GM23338 (cell line): ENCODE data around the gene NLGN1. TPM values are rescaled to one million over a fixed set of nuclear protein-coding genes. Genes with fewer than 3 reads are reported as not detected.

Experiments
- ATAC-seq: fragments of 200-7000 bp; cut with Tn5 transposase; 3 replicates; pipeline ENCODE4 v1.9.1; 2020
- DNase-seq: peaks from one replicate; pipeline ENCODE4 v3.0.0-alpha.2; 2015; ENCODE audit warnings: low spot score
- H2AFZ ChIP-seq: fragments of 200-600 bp; sonication (generic); 2 replicates; pipeline ENCODE4 v1.8.0; 2016; ENCODE audit warnings: antibody characterized with exemption, mild to moderate bottlenecking, moderate library complexity
- H3F3A ChIP-seq: fragments of 200-600 bp; sonication (generic); replicated peaks from 2 replicates; pipeline ENCODE4 v1.8.0; 2017; ENCODE audit warnings: antibody characterized with exemption, mixed run types, low read depth
- H3K27ac ChIP-seq: fragments of 200-600 bp; sonication (generic); 2 replicates; pipeline ENCODE4 v1.6.1; 2016; ENCODE audit warnings: low read depth
- H3K27me3 ChIP-seq: fragments of 200-600 bp; sonication (generic); 2 replicates; pipeline ENCODE4 v1.8.0; 2016; ENCODE audit warnings: mild to moderate bottlenecking, mixed run types, moderate library complexity; ENCODE audit not compliant: insufficient read depth
- H3K36me3 ChIP-seq: fragments of 200-600 bp; sonication (generic); 2 replicates; pipeline ENCODE4 v1.8.0; 2016; ENCODE audit warnings: mild to moderate bottlenecking; ENCODE audit not compliant: insufficient read depth
- H3K4me1 ChIP-seq: fragments of 200-600 bp; sonication (generic); 2 replicates; pipeline ENCODE4 v1.8.0; 2016; ENCODE audit warnings: mild to moderate bottlenecking, moderate library complexity; ENCODE audit not compliant: insufficient read depth
- H3K4me2 ChIP-seq: fragments of 200-600 bp; sonication (generic); 2 replicates; pipeline ENCODE4 v1.7.1; 2017; ENCODE audit warnings: mixed run types
- H3K4me3 ChIP-seq: fragments of 200-600 bp; sonication (generic); 2 replicates; pipeline ENCODE4 v1.6.1; 2016; ENCODE audit warnings: mixed run types
- H3K79me2 ChIP-seq: fragments of 200-600 bp; sonication (generic); replicated peaks from 2 replicates; pipeline ENCODE4 v1.8.0; 2017; ENCODE audit warnings: mild to moderate bottlenecking; ENCODE audit not compliant: insufficient read depth
- H3K9me2 ChIP-seq: fragments of 200-600 bp; sonication (generic); 2 replicates; pipeline ENCODE4 v1.8.0; 2017; ENCODE audit not compliant: insufficient read depth
- H4K20me1 ChIP-seq: fragments of 200-600 bp; sonication (generic); replicated peaks from 2 replicates; pipeline ENCODE4 v1.8.0; 2017; ENCODE audit warnings: mild to moderate bottlenecking; ENCODE audit not compliant: insufficient read depth
- H3K27ac Mint-ChIP-seq: 2 replicates; pipeline ENCODE4 v1.8.0; 2020; ENCODE audit warnings: inconsistent platforms, mild to moderate bottlenecking, moderate library complexity, mixed read lengths
- H3K27me3 Mint-ChIP-seq: 3 replicates; pipeline ENCODE4 v1.8.0; 2022; ENCODE audit warnings: low read depth, mild to moderate bottlenecking, moderate library complexity, mixed read lengths, inconsistent platforms; ENCODE audit not compliant: insufficient read depth, poor library complexity
- H3K36me3 Mint-ChIP-seq: 3 replicates; pipeline ENCODE4 v1.8.0; 2021; ENCODE audit warnings: low read depth, mild to moderate bottlenecking, inconsistent platforms, moderate library complexity, mixed read lengths
- H3K4me1 Mint-ChIP-seq: 3 replicates; pipeline ENCODE4 v1.8.0; 2020; ENCODE audit warnings: mild to moderate bottlenecking, inconsistent platforms, mixed read lengths
- H3K4me3 Mint-ChIP-seq: 3 replicates; pipeline ENCODE4 v1.8.0; 2021; ENCODE audit warnings: moderate library complexity, mild to moderate bottlenecking, inconsistent platforms, mixed read lengths
- H3K9me3 Mint-ChIP-seq: 3 replicates; pipeline ENCODE4 v1.8.0; 2020; ENCODE audit warnings: moderate library complexity, mild to moderate bottlenecking, inconsistent platforms, mixed read lengths
- JUNB ChIP-seq: IDR thresholded peaks from one replicate; pipeline ENCODE4 v1.6.1; 2016; ENCODE audit warnings: antibody characterized with exemption; ENCODE audit not compliant: unreplicated experiment
- NANOG ChIP-seq: IDR thresholded peaks from 2 replicates; pipeline ENCODE4 v1.6.1; 2016; ENCODE audit warnings: antibody characterized with exemption, borderline replicate concordance
- POLR2AphosphoS5 ChIP-seq: IDR thresholded peaks from 2 replicates; pipeline ENCODE4 v1.6.1; 2016; ENCODE audit warnings: antibody characterized with exemption, low read depth
- STAT1 ChIP-seq: IDR thresholded peaks from one replicate; pipeline ENCODE4 v1.6.1; 2016; ENCODE audit warnings: antibody characterized with exemption; ENCODE audit not compliant: unreplicated experiment
- ZNF114 ChIP-seq: fragments of 250-450 bp; sonication (Bioruptor Pico); IDR thresholded peaks from 2 replicates; pipeline ENCODE4 v1.5.0; 2020; ENCODE audit warnings: mild to moderate bottlenecking, moderate library complexity
- ZNF331 ChIP-seq: fragments of 250-450 bp; sonication (Bioruptor Pico); IDR thresholded peaks from 2 replicates; pipeline ENCODE4 v1.5.0; 2020; ENCODE audit warnings: low read depth, mild to moderate bottlenecking, moderate library complexity
- polyA plus RNA-seq: library from polyadenylated mRNA; unstranded; fragments of >200 nt; fragmentation: Nextera tagmentation; extraction: Ambion mirVana; gene quantifications from 2 replicates; pipeline ENCODE4 v1.2.1, GENCODE V29; 2016
- total RNA-seq: library from RNA; depleted of rRNA; stranded (reverse); fragments of >200 nt; shearing (Covaris generic); gene quantifications from 2 replicates; pipeline ENCODE4 v1.2.3, GENCODE V29; 2014
- TF ChIP-seq, protein P1 (sequence below): IDR thresholded peaks from one replicate; pipeline ENCODE4 v1.6.1; 2018; ENCODE audit warnings: antibody characterized with exemption; ENCODE audit not compliant: unreplicated experiment
- TF ChIP-seq, protein P2 (sequence below): IDR thresholded peaks from 2 replicates; pipeline ENCODE4 v1.6.1; 2016; ENCODE audit warnings: antibody characterized with exemption
- TF ChIP-seq, protein P3 (sequence below), 2 experiments: fragments of 200-600 bp in 1 of 2; sonication (generic) in 1 of 2; conservative IDR thresholded peaks; 2 replicates each; pipeline versions ENCODE4 v1.5.1 to v1.6.1; 2016 to 2017; ENCODE audit warnings: antibody characterized with exemption in 2 of 2, low read depth in 2 of 2, mild to moderate bottlenecking in 2 of 2, moderate library complexity in 1 of 2

The NLGN1 gene
- total and polyA plus RNA-seq, 2 experiments from 2014 or later: 6.5 to 18.6 TPM

DNA sequence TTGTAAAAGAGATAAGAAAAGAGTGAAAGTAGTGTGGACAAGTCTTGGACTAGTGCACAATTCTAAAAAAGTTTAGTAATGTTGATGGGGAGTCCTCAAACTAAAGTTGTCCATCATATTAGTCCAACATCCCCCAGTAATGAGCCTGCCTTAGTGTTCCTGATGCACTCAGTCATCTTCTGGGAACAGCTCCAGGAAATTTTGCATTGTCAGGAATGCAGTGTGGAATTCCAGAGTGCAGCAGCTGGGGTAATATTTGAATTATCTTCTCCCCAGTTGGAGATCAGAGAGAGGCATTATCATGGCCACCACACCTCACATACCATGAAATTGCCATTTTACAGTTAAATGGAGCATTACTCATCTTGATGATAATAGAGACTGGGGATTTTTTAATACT lies 932.8 kb downstream of the NLGN1 start (continued):
- TF ChIP-seq, protein P1, sequence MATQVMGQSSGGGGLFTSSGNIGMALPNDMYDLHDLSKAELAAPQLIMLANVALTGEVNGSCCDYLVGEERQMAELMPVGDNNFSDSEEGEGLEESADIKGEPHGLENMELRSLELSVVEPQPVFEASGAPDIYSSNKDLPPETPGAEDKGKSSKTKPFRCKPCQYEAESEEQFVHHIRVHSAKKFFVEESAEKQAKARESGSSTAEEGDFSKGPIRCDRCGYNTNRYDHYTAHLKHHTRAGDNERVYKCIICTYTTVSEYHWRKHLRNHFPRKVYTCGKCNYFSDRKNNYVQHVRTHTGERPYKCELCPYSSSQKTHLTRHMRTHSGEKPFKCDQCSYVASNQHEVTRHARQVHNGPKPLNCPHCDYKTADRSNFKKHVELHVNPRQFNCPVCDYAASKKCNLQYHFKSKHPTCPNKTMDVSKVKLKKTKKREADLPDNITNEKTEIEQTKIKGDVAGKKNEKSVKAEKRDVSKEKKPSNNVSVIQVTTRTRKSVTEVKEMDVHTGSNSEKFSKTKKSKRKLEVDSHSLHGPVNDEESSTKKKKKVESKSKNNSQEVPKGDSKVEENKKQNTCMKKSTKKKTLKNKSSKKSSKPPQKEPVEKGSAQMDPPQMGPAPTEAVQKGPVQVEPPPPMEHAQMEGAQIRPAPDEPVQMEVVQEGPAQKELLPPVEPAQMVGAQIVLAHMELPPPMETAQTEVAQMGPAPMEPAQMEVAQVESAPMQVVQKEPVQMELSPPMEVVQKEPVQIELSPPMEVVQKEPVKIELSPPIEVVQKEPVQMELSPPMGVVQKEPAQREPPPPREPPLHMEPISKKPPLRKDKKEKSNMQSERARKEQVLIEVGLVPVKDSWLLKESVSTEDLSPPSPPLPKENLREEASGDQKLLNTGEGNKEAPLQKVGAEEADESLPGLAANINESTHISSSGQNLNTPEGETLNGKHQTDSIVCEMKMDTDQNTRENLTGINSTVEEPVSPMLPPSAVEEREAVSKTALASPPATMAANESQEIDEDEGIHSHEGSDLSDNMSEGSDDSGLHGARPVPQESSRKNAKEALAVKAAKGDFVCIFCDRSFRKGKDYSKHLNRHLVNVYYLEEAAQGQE: no peak
- TF ChIP-seq, protein P2, sequence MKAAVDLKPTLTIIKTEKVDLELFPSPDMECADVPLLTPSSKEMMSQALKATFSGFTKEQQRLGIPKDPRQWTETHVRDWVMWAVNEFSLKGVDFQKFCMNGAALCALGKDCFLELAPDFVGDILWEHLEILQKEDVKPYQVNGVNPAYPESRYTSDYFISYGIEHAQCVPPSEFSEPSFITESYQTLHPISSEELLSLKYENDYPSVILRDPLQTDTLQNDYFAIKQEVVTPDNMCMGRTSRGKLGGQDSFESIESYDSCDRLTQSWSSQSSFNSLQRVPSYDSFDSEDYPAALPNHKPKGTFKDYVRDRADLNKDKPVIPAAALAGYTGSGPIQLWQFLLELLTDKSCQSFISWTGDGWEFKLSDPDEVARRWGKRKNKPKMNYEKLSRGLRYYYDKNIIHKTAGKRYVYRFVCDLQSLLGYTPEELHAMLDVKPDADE: no peak
- no peak for TF ChIP-seq NANOG

DNA sequence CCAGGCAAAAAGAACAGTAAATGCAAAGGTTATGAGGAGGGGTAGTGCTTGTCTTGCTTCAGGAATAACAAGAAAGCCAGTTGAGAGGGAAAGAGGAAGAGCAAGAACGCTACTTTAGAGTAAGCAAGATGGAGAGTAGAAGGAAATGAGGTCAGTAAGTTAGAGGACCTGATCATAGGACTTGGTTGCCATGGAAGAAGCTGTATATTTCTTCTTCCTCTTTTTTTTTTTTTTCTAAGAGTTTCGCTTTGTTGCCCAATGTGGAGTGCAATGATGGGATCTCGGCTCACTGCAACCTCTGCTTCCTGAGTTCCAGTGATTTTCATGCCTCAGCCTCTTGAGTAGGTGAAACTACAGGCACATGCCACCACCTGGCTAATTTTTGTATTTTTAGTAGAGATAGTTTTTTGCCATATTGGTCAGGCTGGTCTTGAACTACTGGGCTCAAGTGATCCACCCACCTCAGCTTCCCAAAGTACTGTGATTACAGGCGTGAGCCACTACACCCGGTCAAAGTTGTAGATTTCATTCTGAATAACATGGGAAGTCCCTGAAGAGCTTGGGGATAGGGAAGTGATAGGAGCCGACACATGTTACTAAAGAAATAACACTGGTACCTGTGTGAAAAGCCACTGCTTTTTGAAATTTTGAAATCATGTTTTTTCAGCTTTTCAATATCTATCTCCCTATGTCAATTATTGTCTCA lies 933.7 kb downstream of the NLGN1 start:
- no peak for ATAC-seq
- Histone ChIP-seq H3K27ac (no peak overlapping the region), H3K4me3 (no peak overlapping the region), H3K36me3 (no peaks in the 10 kb centered on the region), H3K4me2 (no peak overlapping the region), H3F3A (no peaks in the 10 kb centered on the region), H2AFZ (no peak overlapping the region), H3K9me2 (0 out of 2 replicates have a peak, but pooled peaks cover 6% of the 10 kb centered on the region), H4K20me1 (no peaks in the 10 kb centered on the region), H3K79me2 (no peaks in the 10 kb centered on the region), H3K4me1 (peaks cover 11% of the 10 kb centered on the region; the same call in 1 of the 2 replicates), H3K27me3 (no peaks in the 10 kb centered on the region)
- no peak for TF ChIP-seq JUNB
- Mint-ChIP-seq H3K4me1 (peaks cover 18% of the 10 kb centered on the region), H3K36me3 (no peaks in the 10 kb centered on the region), H3K27ac (no peak overlapping the region), H3K9me3 (no peaks in the 10 kb centered on the region), H3K4me3 (no peak overlapping the region), H3K27me3 (no peaks in the 10 kb centered on the region)
- no peak for DNase-seq

GRCh38 chr3:174332391-174332790 lies 934.8 kb downstream of the NLGN1 start:
- H3K4me1 Mint-ChIP-seq: peaks cover 14% of the 10 kb centered on the region
- Histone ChIP-seq H3K27ac (no peak overlapping the region), H3K4me2 (0 out of 2 replicates have a peak overlapping the region, but pooled peaks have one; percentile 22), H3K4me1 (peaks cover 11% of the 10 kb centered on the region; the same call in 1 of the 2 replicates), H3K79me2 (no peaks in the 10 kb centered on the region), H3K9me2 (0 out of 2 replicates have a peak, but pooled peaks cover 6% of the 10 kb centered on the region), H4K20me1 (no peaks in the 10 kb centered on the region), H3K4me3 (no peak overlapping the region), H3K36me3 (no peaks in the 10 kb centered on the region), H3K27me3 (no peaks in the 10 kb centered on the region), H3F3A (no peaks in the 10 kb centered on the region), H2AFZ (no peak overlapping the region)
- TF ChIP-seq, protein P3, sequence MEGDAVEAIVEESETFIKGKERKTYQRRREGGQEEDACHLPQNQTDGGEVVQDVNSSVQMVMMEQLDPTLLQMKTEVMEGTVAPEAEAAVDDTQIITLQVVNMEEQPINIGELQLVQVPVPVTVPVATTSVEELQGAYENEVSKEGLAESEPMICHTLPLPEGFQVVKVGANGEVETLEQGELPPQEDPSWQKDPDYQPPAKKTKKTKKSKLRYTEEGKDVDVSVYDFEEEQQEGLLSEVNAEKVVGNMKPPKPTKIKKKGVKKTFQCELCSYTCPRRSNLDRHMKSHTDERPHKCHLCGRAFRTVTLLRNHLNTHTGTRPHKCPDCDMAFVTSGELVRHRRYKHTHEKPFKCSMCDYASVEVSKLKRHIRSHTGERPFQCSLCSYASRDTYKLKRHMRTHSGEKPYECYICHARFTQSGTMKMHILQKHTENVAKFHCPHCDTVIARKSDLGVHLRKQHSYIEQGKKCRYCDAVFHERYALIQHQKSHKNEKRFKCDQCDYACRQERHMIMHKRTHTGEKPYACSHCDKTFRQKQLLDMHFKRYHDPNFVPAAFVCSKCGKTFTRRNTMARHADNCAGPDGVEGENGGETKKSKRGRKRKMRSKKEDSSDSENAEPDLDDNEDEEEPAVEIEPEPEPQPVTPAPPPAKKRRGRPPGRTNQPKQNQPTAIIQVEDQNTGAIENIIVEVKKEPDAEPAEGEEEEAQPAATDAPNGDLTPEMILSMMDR (conservative IDR thresholded peaks at IDR 0.05; ENCODE audit: low read depth in 2 of 2): no peak
- TF ChIP-seq ZNF331 (CRISPR knock-in tag) (no peak), STAT1 (no peak), ZNF114 (CRISPR knock-in tag) (no peak), POLR2AphosphoS5 (no peak)
- TF ChIP-seq, protein P2: no peak
- TF ChIP-seq, protein P1: no peak
- H3K9me3 Mint-ChIP-seq: no peaks in the 10 kb centered on the region
- no peak overlapping the region for H3K4me3 Mint-ChIP-seq
- no peaks in the 10 kb centered on the region for H3K36me3 Mint-ChIP-seq
- ATAC-seq (no peak), DNase-seq (no peak)
- no peaks in the 10 kb centered on the region for H3K27me3 Mint-ChIP-seq
- H3K27ac Mint-ChIP-seq: no peak overlapping the region
